GM19468 (cell line): ENCODE results near the gene TMEM245.

ENCODE experiments used
- ATAC-seq: cut with Tn5 transposase; IDR thresholded peaks from one replicate; pipeline ENCODE4 v1.9.1; 2021; ENCODE audit warnings: mild to moderate bottlenecking, moderate library complexity, moderate number of reproducible peaks; ENCODE audit not compliant: unreplicated experiment; ENCODE audit errors: extremely low read depth

The TMEM245 gene

GRCh38 chr9:109119439-109120203 is at the start of gene TMEM245:
Gene TMEM245, minus strand, starts transcription at chr9:109119947. Its CDS starts 34 bp downstream, at chr9:109119913.
- peak; percentile 83 for ATAC-seq

GRCh38 chr9:109168170-109168569 is 48.4 kb upstream of the TMEM245 start:
- no peak for ATAC-seq

GRCh38 chr9:109167716-109168115 is 48.0 kb upstream of the TMEM245 start:
- ATAC-seq = no peak

- no peak for ATAC-seq
These were observed 47.2 kb upstream of the TMEM245 start, which contains the start of gene FRRS1L for GRCh38 chr9:109166771-109167601. Gene FRRS1L, minus strand, starts transcription at chr9:109167249. Its CDS starts 111 bp downstream, at chr9:109167138.

- ATAC-seq = no peak
These were observed 46.5 kb upstream of the TMEM245 start for GRCh38 chr9:109166171-109166770.

GRCh38 chr9:109164042-109164441 is 44.3 kb upstream of the TMEM245 start:
- ATAC-seq = no peak

GRCh38 chr9:109163194-109163593 is 43.4 kb upstream of the TMEM245 start:
- no peak for ATAC-seq

- no peak for ATAC-seq
These were observed 42.9 kb upstream of the TMEM245 start for GRCh38 chr9:109162677-109163076.

- ATAC-seq = no peak
These were observed 41.7 kb upstream of the TMEM245 start for GRCh38 chr9:109161471-109161870.

GRCh38 chr9:109159583-109159982 is 39.8 kb upstream of the TMEM245 start:
- ATAC-seq = no peak

GRCh38 chr9:109158651-109159050 is 38.9 kb upstream of the TMEM245 start:
- ATAC-seq = no peak

GRCh38 chr9:109156708-109157107 is 37.0 kb upstream of the TMEM245 start:
- ATAC-seq = no peak

- no peak for ATAC-seq
These were observed 31.3 kb upstream of the TMEM245 start for GRCh38 chr9:109150925-109151545.

GRCh38 chr9:109149722-109150121 is 30.0 kb upstream of the TMEM245 start:
- ATAC-seq = no peak

- no peak for ATAC-seq
These were observed 29.3 kb upstream of the TMEM245 start for GRCh38 chr9:109149089-109149488.

GRCh38 chr9:109145051-109145450 is 25.3 kb upstream of the TMEM245 start:
- ATAC-seq = no peak

GRCh38 chr9:109143881-109144562 is 24.3 kb upstream of the TMEM245 start:
- ATAC-seq = peak; percentile 99

- ATAC-seq = no peak
These were observed 21.6 kb upstream of the TMEM245 start for GRCh38 chr9:109141375-109141774.

GRCh38 chr9:109139851-109140250 is 20.1 kb upstream of the TMEM245 start:
- no peak for ATAC-seq

- ATAC-seq = no peak
These were observed 18.7 kb upstream of the TMEM245 start for GRCh38 chr9:109138421-109138820.
